HepG2 (cell line): ENCODE measurements around the gene WWP2. TPM values are rescaled to one million over a fixed set of nuclear protein-coding genes. Genes with fewer than 3 reads are reported as not detected.

Experiments
- CCDC6 ChIP-seq: sonication (generic); formaldehyde crosslinking; IDR thresholded peaks from 2 replicates; pipeline ENCODE4 v1.8.1; 2022; ENCODE audit warnings: mild to moderate bottlenecking, missing genetic modification reagents, moderate library complexity
- CREB3 ChIP-seq: sonication (generic); formaldehyde crosslinking; IDR thresholded peaks from 2 replicates; pipeline ENCODE4 v1.5.0; 2020; ENCODE audit warnings: missing genetic modification reagents
- DR1 ChIP-seq: sonication (generic); formaldehyde crosslinking; IDR thresholded peaks from 2 replicates; pipeline ENCODE4 v1.8.0; 2021; ENCODE audit warnings: mild to moderate bottlenecking, missing genetic modification reagents, inconsistent platforms
- FIP1L1 ChIP-seq: fragments of 200-400 bp; formaldehyde crosslinking; IDR thresholded peaks from 2 replicates; pipeline ENCODE4 v1.6.1; 2018; ENCODE audit warnings: low read depth, mild to moderate bottlenecking, low read length, moderate library complexity, borderline replicate concordance; ENCODE audit not compliant: insufficient read depth
- FOXO1 ChIP-seq: sonication (generic); formaldehyde crosslinking; IDR thresholded peaks from 2 replicates; pipeline ENCODE4 v1.4.0; 2020; ENCODE audit warnings: missing genetic modification reagents
- IKZF4 ChIP-seq: sonication (generic); formaldehyde crosslinking; IDR thresholded peaks from 2 replicates; pipeline ENCODE4 v1.5.1; 2020; ENCODE audit warnings: borderline replicate concordance, mild to moderate bottlenecking, low read depth, missing genetic modification reagents; ENCODE audit errors: not compliant biosample characterization
- MEF2D ChIP-seq: sonication (generic); formaldehyde crosslinking; IDR thresholded peaks from 2 replicates; pipeline ENCODE4 v1.5.1; 2020; ENCODE audit warnings: mild to moderate bottlenecking, missing genetic modification reagents
- MXI1 ChIP-seq: IDR thresholded peaks from 3 replicates; pipeline ENCODE4 v1.6.1; 2012; ENCODE audit warnings: low read depth, low read length, inconsistent platforms, borderline replicate concordance
- NBN ChIP-seq: fragments of 450-650 bp; conservative IDR thresholded peaks from 2 replicates; pipeline ENCODE4 v1.6.1; 2017
- SKIL ChIP-seq: sonication (generic); formaldehyde crosslinking; IDR thresholded peaks from 2 replicates; pipeline ENCODE4 v1.8.0; 2022; ENCODE audit warnings: missing genetic modification reagents, mild to moderate bottlenecking, moderate library complexity, borderline replicate concordance
- SYNCRIP ChIP-seq: fragments of 200-400 bp; formaldehyde crosslinking; IDR thresholded peaks from 2 replicates; pipeline ENCODE4 v1.6.1; 2018; ENCODE audit warnings: mild to moderate bottlenecking, low read depth, low read length; ENCODE audit not compliant: insufficient read depth
- ZBTB38 ChIP-seq: sonication (generic); formaldehyde crosslinking; IDR thresholded peaks from 2 replicates; pipeline ENCODE4 v1.5.1; 2020; ENCODE audit warnings: mild to moderate bottlenecking, missing genetic modification reagents
- ZNF562 ChIP-seq: sonication (generic); formaldehyde crosslinking; IDR thresholded peaks from 2 replicates; pipeline ENCODE4 v1.8.0; 2022; ENCODE audit warnings: missing genetic modification reagents, borderline replicate concordance
- ZNF746 ChIP-seq: sonication (generic); formaldehyde crosslinking; IDR thresholded peaks from 2 replicates; pipeline ENCODE4 v1.8.0; 2022; ENCODE audit warnings: mild to moderate bottlenecking, missing genetic modification reagents
- ZNF839 ChIP-seq: sonication (generic); formaldehyde crosslinking; IDR thresholded peaks from 2 replicates; pipeline ENCODE4 v1.4.0; 2020; ENCODE audit warnings: missing genetic modification reagents, mild to moderate bottlenecking, borderline replicate concordance
- polyA plus RNA-seq, 8 experiments: library from polyadenylated mRNA; depleted of rRNA in 3 of 8; stranded (reverse) in 7 of 8; unstranded in 1 of 8; fragments of >200 nt; fragmentation: Illumina TruSeq in 4 of 8; extraction: Trizol in 4 of 8; gene quantifications; 2 replicates each; pipeline versions ENCODE4 v1.2.1 to v1.2.3, GENCODE V29; 2011 to 2016; ENCODE audit warnings: low read depth in 4 of 8, missing spikeins in 1 of 8, mixed read lengths in 1 of 8; ENCODE audit not compliant: insufficient read depth in 1 of 8
- total RNA-seq, 5 experiments: library from RNA; depleted of rRNA; stranded (reverse); fragments of >200 nt; fragmentation: Illumina TruSeq; extraction: Trizol; gene quantifications; 2 replicates each; pipeline ENCODE4 v1.2.3, GENCODE V29; 2016; ENCODE audit warnings: low read depth in 1 of 5
- TF ChIP-seq, protein P1 (sequence below): sonication (generic); formaldehyde crosslinking; IDR thresholded peaks from 2 replicates; pipeline ENCODE4 v1.9.0; 2021; ENCODE audit warnings: missing genetic modification reagents, mild to moderate bottlenecking, borderline replicate concordance
- TF ChIP-seq, protein P2 (sequence below): sonication (generic); formaldehyde crosslinking; IDR thresholded peaks from 2 replicates; pipeline ENCODE4 v1.4.0; 2020; ENCODE audit warnings: missing genetic modification reagents, borderline replicate concordance
- TF ChIP-seq, protein P3 (sequence below): sonication (generic); formaldehyde crosslinking; IDR thresholded peaks from 2 replicates; pipeline ENCODE4 v1.5.0; 2020; ENCODE audit warnings: missing genetic modification reagents

WWP2 gene
- total and polyA plus RNA-seq, 2 of the 13 experiments (the other 11 are each of a cell fraction or from before 2014, with no cell fraction given), result 11.4 to 28.2 TPM

DNA sequence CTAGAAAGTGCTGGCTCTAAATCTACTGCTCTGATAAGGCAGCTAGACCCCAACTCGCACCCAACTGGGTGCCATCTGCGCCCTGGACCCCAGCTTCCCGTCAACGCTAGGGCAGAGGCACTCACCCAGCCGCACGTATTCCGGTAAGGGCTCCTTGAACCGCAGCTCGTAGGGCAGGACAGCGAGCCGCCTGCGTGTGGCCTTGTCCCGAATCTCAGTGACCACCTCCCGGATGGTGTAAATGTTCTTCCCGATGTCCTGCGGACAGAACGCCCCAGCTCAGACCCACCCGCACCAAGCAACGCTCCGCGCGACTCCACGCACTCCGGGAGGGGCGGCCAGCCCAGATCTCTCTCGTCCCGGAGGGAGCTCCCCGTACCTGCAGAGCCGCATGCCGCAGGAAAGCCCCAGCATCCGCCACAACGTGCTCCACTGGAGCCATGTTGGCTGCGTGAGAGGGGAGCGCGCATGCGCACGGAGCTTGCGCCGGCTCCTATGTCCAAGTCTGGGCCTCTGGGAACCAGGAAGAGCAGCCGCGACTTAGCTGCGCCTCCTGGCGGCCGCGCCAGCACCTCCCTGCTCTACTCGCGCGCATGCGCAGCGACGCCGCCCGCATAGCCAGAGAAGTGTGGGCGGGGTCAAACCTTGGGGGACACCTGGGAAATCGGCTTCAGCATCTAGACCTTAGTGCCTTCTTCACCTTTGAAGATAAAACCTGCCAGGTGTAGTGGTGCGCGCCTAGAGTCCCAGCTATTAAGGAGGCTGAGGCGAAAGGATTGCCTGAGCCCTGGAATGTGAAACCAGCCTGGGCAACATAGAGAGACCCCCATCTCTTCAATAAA lies 7.4 kb upstream of the WWP2 start, which contains the start of gene NOB1 (continued):
- no peak for TF ChIP-seq ZNF562 (CRISPR knock-in tag)
- TF ChIP-seq, protein P1, sequence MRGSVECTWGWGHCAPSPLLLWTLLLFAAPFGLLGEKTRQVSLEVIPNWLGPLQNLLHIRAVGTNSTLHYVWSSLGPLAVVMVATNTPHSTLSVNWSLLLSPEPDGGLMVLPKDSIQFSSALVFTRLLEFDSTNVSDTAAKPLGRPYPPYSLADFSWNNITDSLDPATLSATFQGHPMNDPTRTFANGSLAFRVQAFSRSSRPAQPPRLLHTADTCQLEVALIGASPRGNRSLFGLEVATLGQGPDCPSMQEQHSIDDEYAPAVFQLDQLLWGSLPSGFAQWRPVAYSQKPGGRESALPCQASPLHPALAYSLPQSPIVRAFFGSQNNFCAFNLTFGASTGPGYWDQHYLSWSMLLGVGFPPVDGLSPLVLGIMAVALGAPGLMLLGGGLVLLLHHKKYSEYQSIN (CRISPR knock-in tag), result peak; percentile 22; the same call in 1 of the 2 replicates
- TF ChIP-seq, protein P2, sequence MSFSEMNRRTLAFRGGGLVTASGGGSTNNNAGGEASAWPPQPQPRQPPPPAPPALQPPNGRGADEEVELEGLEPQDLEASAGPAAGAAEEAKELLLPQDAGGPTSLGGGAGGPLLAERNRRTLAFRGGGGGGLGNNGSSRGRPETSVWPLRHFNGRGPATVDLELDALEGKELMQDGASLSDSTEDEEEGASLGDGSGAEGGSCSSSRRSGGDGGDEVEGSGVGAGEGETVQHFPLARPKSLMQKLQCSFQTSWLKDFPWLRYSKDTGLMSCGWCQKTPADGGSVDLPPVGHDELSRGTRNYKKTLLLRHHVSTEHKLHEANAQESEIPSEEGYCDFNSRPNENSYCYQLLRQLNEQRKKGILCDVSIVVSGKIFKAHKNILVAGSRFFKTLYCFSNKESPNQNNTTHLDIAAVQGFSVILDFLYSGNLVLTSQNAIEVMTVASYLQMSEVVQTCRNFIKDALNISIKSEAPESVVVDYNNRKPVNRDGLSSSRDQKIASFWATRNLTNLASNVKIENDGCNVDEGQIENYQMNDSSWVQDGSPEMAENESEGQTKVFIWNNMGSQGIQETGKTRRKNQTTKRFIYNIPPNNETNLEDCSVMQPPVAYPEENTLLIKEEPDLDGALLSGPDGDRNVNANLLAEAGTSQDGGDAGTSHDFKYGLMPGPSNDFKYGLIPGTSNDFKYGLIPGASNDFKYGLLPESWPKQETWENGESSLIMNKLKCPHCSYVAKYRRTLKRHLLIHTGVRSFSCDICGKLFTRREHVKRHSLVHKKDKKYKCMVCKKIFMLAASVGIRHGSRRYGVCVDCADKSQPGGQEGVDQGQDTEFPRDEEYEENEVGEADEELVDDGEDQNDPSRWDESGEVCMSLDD (CRISPR knock-in tag), result no peak
- TF ChIP-seq ZBTB38, result peak; percentile 97
- TF ChIP-seq ZNF746 (CRISPR knock-in tag), result 0 out of 2 replicates have a peak, but pooled peaks have one; percentile 33
- no peak for TF ChIP-seq SYNCRIP
- TF ChIP-seq DR1, result 0 out of 2 replicates have a peak, but pooled peaks have one; percentile 46
- peak; percentile 93 for TF ChIP-seq MEF2D (CRISPR knock-in tag)
- peak; percentile 85 for TF ChIP-seq IKZF4 (CRISPR knock-in tag)
- TF ChIP-seq MXI1, result peak; percentile 99
- peak; percentile 62; the same call in 1 of the 2 replicates for TF ChIP-seq CCDC6 (CRISPR knock-in tag)
- TF ChIP-seq NBN, result no peak
- TF ChIP-seq FOXO1 (CRISPR knock-in tag), result peak; percentile 68; the same call in 1 of the 2 replicates
- TF ChIP-seq CREB3 (CRISPR knock-in tag), result 0 out of 2 replicates have a peak, but pooled peaks have one; percentile 62
- peak; percentile 97; the same call in 1 of the 2 replicates for TF ChIP-seq ZNF839
- no peak for TF ChIP-seq SKIL (CRISPR knock-in tag)
- TF ChIP-seq FIP1L1, result 0 out of 2 replicates have a peak, but pooled peaks have one; percentile 51
- TF ChIP-seq, protein P3, sequence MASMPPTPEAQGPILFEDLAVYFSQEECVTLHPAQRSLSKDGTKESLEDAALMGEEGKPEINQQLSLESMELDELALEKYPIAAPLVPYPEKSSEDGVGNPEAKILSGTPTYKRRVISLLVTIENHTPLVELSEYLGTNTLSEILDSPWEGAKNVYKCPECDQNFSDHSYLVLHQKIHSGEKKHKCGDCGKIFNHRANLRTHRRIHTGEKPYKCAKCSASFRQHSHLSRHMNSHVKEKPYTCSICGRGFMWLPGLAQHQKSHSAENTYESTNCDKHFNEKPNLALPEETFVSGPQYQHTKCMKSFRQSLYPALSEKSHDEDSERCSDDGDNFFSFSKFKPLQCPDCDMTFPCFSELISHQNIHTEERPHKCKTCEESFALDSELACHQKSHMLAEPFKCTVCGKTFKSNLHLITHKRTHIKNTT (CRISPR knock-in tag), result 0 out of 2 replicates have a peak, but pooled peaks have one; percentile 63
